Upper lobe of right lung (tissue), 1 donor: Measurements from ENCODE around the gene MERTK. TPM values are rescaled to one million over a fixed set of nuclear protein-coding genes. Genes with fewer than 3 reads are reported as not detected.

Source experiments
- ATAC-seq: fragments of 200-7000 bp; cut with Tn5 transposase; one replicate; pipeline ENCODE4 v1.9.1; 2020; ENCODE audit warnings: mild to moderate bottlenecking, moderate library complexity
- DNase-seq: peaks from one replicate; pipeline ENCODE4 v3.0.0-alpha.2; 2020
- H3K27ac ChIP-seq: fragments of 200-600 bp; one replicate; pipeline ENCODE4 v1.8.0; 2022
- H3K27me3 ChIP-seq: fragments of 200-600 bp; one replicate; pipeline ENCODE4 v1.8.0; 2022; ENCODE audit warnings: mild to moderate bottlenecking
- H3K36me3 ChIP-seq: fragments of 200-600 bp; one replicate; pipeline ENCODE4 v1.8.0; 2022
- H3K4me1 ChIP-seq: fragments of 200-600 bp; one replicate; pipeline ENCODE4 v1.8.0; 2022
- H3K4me3 ChIP-seq: fragments of 200-600 bp; one replicate; pipeline ENCODE4 v1.8.0; 2022; ENCODE audit warnings: mild to moderate bottlenecking
- H3K9me3 ChIP-seq: fragments of 200-600 bp; one replicate; pipeline ENCODE4 v1.8.0; 2022
- CTCF ChIP-seq: fragments of 200-600 bp; IDR thresholded peaks from one replicate; pipeline ENCODE4 v1.8.0; 2022; ENCODE audit warnings: antibody characterized with exemption
- intact Hi-C: fragments of 100-400 bp; cut with DNase I; formaldehyde crosslinking; loops from one replicate; pipeline ENCODE4 v1.11.0; 2022
- total RNA-seq: library from RNA; stranded (reverse); fragmentation: NEBNext Ultra II Directional; extraction: Animal tissue kit (Norgen Biotek cat#: 25700); gene quantifications from one replicate; pipeline ENCODE4 v1.2.1, GENCODE V29; 2021
- donor health status: DM: no; HTN: yes; CAD: no; lungs with severe emphysema.

MERTK gene
- total RNA-seq, 1 donor from 2014 or later = 17.3 TPM

DNA sequence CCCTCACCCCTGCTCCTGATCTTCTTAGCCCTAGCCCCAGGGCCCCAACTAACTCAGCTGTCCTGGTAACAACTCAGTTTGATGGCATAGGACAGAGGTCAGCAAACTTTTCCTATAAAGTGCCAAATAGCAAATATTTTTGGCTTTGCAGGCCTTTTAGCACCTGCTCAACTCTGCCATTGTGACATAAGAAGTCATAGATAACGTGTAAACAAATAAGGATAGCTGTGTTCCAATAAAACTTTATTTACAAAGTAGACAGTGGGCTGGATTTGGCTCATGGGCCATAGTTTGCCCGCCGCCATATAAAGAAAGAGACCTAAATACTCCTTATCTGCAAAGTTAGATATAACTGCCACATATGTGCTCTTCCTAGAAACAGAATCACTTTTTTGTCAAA lies 129.4 kb downstream of the MERTK start:
- no peak overlapping the region for H3K4me3 ChIP-seq
- DNase-seq (no peak), ATAC-seq (no peak)
- H3K9me3 ChIP-seq = no peaks in the 10 kb centered on the region
- H3K27me3 ChIP-seq = no peaks in the 10 kb centered on the region
- peaks cover 10% of the 10 kb centered on the region for H3K36me3 ChIP-seq
- TF ChIP-seq CTCF = no peak
- peaks cover 16% of the 10 kb centered on the region for H3K4me1 ChIP-seq
- no peak overlapping the region for H3K27ac ChIP-seq
- intact Hi-C loops = no loop called here

- Histone ChIP-seq H3K4me1 (peaks cover 25% of the 10 kb centered on the region), H3K36me3 (peaks cover 10% of the 10 kb centered on the region), H3K27ac (no peak overlapping the region), H3K9me3 (no peaks in the 10 kb centered on the region), H3K4me3 (no peak overlapping the region), H3K27me3 (no peaks in the 10 kb centered on the region)
- DNase-seq (no peak), ATAC-seq (no peak)
- intact Hi-C loops = no loop called here
- no peak for TF ChIP-seq CTCF
Observed at GRCh38 chr2:112029164-112029563, 130.8 kb downstream of the MERTK start.

DNA sequence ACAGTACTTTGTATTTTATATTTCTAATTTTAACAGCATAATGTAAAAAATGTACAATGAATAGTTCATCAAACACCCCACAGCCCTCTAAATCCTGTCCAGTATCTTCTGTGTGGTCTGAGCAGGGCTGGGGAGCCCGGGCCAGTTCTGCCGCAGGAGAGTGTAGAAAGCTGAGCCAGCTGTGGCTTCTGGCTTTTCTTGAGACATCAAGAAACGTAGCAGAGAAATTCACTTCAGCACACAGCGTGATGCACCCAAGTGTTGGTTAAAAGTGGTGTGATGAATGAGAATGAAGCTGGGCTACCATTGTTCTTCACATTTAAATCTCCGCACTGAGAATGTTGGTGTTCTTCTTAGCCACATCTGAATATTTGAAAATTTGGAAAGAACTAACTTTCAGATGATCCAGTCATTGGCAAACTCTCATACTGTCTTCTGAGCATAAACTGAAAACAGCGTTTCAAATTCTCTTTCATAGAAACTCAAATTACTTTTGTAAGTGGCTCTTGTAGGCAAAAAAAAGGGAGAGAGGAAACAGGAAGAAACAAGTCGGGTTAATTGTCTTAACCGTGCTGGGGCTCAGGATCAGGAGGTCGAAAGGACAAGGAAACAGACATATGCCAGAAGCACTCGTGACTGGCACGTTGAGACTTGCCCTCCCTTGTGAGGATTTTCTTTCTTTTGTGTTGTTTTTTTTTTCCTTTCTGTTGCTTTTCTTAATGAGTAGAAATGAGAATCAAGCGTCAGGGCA lies 133.2 kb downstream of the MERTK start:
- H3K27me3 ChIP-seq = no peaks in the 10 kb centered on the region
- H3K27ac ChIP-seq = peak overlapping the region; percentile 72
- H3K36me3 ChIP-seq = no peaks in the 10 kb centered on the region
- H3K9me3 ChIP-seq = no peaks in the 10 kb centered on the region
- H3K4me3 ChIP-seq = peak overlapping the region; percentile 19
- intact Hi-C loops = no loop called here
- no peak for TF ChIP-seq CTCF
- ATAC-seq (peak; percentile 45), DNase-seq (no peak)
- H3K4me1 ChIP-seq = peaks cover 25% of the 10 kb centered on the region

- peak; percentile 88 for ATAC-seq
- H3K36me3 ChIP-seq = no peaks in the 10 kb centered on the region
- DNase-seq = peak; percentile 81
- intact Hi-C loops = no loop called here
- H3K4me3 ChIP-seq = peak overlapping the region; percentile 19
- peak overlapping the region; percentile 72 for H3K27ac ChIP-seq
- no peak for TF ChIP-seq CTCF
- no peaks in the 10 kb centered on the region for H3K9me3 ChIP-seq
- H3K4me1 ChIP-seq = peaks cover 25% of the 10 kb centered on the region
- H3K27me3 ChIP-seq = no peaks in the 10 kb centered on the region
Observed at GRCh38 chr2:112032224-112032586, 133.8 kb downstream of the MERTK start.

DNA sequence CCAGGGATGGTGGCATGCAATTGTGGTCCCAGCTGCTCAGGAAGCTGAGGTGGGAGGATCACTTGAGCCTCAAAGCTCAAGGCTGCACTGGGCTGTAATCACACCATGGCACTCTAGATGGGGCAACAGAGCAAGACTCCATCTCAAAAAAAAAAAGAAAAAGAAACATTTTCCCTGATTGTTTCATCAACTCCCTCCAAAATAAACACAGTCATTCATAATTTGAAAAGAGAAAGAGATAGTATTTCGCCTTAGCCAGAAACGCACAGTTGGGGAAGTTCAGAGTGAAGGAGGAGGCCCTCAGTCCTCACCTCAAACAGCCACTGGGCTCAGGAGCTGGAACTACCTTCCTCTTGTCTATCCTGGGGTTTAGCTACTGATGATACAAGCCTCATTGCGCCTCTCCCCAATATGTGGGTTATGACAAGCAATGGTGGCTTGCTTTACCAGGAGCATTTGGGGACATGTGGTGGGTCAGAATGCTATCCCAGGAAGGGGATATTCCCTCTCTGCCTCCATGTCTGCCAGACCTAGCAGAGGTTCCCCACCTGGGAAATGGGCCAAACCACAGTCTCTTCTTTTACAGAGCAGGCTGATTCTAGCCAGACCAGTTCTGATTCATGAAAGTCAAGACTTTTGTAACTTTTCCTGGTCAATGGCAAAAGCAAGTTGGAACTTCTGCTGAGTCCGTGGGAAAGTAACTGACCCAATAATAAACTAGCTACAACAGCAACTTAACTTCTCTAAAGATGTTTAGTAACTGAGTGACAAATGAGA lies 134.5 kb downstream of the MERTK start:
- DNase-seq = no peak

More for the DNA sequence above, 134.5 kb downstream of the MERTK start:
- no peaks in the 10 kb centered on the region for H3K27me3 ChIP-seq
- no peak overlapping the region for H3K4me3 ChIP-seq
- peak; percentile 63 for ATAC-seq
- H3K27ac ChIP-seq = peak overlapping the region; percentile 72
- H3K9me3 ChIP-seq = no peaks in the 10 kb centered on the region
- no peaks in the 10 kb centered on the region for H3K36me3 ChIP-seq
- H3K4me1 ChIP-seq = peaks cover 25% of the 10 kb centered on the region
- TF ChIP-seq CTCF = peak; percentile 31
- intact Hi-C loops = no loop called here
